ENCODE data around the gene SH3GL2.

GRCh38 chr9:17623965-17624364, 45.1 kb downstream of the SH3GL2 start:
- TF ChIP-seq CTCF (conservative IDR thresholded peaks at IDR 0.05) (no peak), ZFX (IDR thresholded peaks at IDR 0.05) (no peak)

Data from C4-2B (cell line).